HG03066 (cell line): ENCODE measurements around the gene RSL1D1.
"Not testable (repeated sequence)": the region's sequence is repeated elsewhere in the genome, so short reads cannot be mapped to it uniquely, and the experiment has no call there.

ENCODE experiments used
- ATAC-seq: cut with Tn5 transposase; IDR thresholded peaks from one replicate; pipeline ENCODE4 v1.9.1; 2021; ENCODE audit warnings: low read depth; ENCODE audit not compliant: unreplicated experiment

Gene RSL1D1

DNA sequence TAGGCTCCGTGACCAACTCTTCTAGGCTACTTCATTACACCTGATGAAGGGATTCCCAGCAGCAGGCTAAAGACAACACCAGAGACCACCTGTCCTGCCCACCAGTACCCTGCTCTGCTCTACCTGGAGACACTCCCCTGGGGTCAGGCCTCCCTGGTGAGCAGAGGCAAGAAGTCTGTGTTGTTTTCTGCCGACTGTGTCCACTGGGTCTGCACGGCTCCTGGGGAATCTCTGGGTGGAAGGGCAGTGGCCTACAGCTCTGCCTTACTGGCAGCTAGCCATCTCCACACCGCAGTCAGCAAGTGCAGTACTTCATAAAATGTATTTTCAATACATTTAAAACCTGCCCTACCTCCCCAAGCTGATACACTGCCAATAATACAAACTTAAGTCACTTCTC lies 6.8 kb downstream of the RSL1D1 start:
- no peak for ATAC-seq

DNA sequence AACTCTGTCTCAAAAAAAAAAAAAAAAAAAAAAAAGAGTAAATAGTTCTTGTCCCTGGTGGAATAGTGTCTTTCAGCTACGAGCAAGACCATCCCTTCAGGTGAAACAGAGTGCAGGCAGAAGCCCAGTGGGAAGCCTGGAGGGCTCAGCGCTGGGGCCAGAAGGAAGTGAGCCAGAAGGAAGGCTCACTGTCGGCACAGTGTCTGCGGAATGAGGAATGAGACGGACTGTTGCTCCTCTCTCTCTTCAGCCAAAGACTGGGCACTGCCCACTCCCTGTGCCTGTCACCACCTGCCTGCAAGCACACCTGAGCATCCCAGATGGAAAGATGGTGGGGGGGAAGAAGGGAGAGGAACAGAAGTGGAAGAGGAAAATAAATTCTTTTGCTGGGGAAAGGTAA lies 7.5 kb downstream of the RSL1D1 start:
- no peak for ATAC-seq

DNA sequence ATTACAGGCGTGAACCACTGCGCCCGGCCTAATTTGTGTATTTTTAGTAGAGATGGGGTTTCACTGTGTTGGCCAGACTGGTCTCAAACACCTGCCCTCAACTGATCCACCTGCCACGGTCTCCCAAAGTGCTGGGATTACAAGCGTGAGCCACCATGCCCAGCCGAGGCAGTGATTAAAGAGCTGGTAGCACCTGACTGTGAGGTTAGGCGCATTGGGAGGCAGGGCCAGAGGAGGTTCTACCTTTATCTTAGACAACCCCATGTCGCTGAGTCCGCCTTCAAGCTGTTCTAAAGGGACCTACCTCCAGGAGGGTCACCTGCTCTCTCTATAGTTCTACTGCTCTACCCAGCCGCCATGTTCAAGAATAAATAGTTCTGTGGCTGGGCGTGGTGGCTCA lies 8.1 kb downstream of the RSL1D1 start:
- no peak for ATAC-seq

DNA sequence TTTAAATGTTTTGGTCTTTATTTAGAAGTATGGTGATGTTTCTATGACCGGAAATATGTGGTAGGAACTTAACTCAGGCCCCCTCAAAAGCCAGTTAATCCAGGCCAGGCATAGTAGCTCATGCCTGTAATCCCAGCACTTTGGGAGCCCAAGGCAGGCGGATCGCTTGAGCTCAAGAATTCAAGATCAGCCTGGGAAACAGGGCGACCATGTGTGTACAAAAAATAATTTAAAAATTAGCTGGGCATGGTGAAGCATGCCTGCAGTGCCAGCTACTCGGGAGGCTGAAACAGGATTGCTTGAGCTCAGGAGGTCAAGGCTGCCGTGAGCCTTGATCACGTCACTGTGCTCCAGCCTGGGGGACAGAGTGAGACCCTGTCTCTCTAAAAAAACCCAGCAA lies 10.3 kb downstream of the RSL1D1 start:
- no peak for ATAC-seq

DNA sequence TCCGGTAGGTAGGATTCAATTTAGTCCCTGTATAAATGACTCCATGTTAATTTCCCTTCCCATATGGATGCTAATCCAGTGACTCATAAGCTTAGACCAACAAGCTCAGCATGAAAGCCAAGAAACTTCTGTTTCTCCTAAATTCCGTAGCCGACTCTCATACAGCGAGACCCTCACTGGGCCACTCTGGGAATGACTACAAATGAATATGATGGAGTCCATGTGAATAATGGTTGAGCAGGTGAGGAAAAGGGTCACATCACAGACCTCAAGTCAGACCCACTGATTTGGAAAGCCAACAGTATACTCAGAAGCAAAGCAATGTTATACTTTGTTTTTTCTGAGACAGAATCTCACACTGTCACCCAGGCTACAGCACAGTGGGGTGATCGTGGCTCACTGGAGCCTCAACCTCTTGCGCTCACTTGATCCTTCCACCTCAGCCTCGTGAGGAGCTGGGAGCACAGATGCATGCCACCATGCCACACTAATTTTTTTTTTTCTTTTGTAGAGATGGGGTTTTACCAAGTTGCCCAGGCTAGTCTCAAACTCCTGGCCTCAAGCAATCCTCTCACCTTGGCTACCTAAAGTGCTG lies 14.6 kb downstream of the RSL1D1 start:
- no peak for ATAC-seq

DNA sequence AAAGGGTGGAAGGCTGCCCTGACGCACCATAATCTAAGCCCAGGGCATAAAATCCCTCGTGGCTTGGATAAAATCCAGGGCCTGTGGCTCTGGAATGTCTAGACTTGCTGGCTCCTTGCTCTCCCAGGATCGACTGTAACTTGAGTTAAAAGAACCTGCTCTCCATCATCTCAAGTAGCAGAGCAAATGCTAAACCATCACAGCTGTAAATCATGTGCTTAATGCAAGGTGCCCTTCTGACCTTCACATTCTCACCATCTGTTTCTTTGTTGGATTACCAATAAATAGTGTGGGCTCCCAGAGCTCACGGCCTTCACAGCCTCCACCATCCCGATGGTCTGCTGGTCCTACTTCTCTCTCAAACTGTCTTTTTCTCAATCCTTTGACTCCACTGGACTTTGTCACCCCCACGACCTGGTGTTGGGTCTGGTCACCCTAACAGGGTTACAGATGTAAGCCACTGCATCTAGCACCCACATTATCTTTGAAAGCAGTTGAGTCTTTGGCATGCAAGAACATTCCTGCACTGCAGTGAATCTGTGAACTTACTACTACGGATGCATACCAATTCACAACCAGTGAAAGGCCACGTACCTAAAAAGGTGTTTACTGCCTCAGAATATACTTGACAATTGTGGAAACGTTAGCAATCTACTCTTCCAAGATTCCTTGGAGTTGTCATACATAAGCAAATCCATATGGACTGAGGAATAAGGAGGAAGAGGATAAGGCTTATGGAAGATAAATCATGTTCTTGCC lies 15.3 kb downstream of the RSL1D1 start:
- ATAC-seq, result no peak

DNA sequence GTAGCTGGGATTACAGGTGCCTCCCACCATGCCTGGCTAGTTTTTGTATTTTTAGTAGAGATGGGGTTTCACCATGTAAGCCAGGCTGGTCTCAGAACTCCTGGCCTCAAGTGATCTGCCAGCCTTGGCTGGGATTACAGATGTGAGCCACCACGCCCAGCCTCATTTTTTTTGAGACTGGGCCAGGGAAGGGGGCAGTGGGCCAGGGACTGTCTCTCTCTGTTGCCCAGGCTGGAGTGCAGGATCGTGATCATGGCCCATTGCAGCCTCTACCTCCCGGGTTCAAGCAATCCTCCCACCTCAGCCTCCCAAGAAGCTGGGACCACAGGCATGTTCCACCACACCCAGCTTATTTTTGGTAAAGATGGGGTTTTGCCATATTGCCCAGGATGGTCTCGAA lies 16.0 kb downstream of the RSL1D1 start:
- ATAC-seq, result no peak

DNA sequence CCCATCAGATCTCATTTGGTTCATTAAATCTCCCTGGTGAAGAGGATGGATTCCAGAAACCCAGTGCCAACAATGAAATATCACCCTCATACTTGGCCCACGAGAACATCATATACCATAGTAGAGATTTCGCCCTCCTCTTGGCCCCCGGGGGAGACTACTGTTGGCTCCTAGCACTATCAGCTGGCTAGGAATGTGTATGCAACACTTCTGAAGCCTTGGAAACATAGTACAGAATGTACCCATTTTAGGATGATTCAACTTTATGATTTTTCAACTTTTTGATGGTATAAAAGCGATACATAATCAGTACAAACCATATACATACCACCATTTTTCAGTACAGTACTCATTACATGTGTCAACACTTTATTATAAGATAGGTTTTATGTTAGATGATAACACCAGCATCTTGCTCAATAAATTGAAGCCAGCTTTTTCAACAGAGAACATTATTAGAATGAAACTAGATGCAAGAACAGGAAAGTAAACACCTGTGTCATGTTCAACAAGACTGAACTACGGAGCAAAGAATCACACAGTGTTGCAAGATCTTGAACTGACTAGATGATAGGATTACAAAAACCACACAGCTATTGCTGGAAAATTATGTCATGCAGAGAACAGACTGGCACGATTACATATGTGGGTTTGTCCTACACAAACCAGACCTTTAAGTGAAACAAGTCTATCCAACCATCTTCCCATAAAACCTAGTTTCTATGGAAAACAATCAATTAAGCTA lies 17.2 kb downstream of the RSL1D1 start:
- ATAC-seq, result no peak

DNA sequence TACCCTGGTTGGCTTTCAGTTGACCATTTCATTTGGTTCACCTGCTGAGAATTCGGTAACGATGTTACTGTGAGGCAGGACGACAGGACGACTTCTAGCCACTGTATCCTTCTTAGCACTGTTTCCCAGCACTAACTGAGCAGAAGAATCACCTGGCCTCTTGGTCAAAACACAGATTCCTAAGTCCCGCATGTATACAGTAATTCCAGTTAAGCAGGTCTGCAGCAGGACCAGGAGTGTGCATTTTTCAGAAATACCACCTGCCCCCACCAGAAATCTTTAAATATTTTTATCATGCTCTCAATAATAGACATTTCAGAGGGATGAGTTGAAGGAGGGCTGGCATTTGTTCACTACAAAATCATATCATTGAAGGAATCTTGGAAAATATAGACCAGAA lies 22.6 kb downstream of the RSL1D1 start:
- ATAC-seq, result no peak

DNA sequence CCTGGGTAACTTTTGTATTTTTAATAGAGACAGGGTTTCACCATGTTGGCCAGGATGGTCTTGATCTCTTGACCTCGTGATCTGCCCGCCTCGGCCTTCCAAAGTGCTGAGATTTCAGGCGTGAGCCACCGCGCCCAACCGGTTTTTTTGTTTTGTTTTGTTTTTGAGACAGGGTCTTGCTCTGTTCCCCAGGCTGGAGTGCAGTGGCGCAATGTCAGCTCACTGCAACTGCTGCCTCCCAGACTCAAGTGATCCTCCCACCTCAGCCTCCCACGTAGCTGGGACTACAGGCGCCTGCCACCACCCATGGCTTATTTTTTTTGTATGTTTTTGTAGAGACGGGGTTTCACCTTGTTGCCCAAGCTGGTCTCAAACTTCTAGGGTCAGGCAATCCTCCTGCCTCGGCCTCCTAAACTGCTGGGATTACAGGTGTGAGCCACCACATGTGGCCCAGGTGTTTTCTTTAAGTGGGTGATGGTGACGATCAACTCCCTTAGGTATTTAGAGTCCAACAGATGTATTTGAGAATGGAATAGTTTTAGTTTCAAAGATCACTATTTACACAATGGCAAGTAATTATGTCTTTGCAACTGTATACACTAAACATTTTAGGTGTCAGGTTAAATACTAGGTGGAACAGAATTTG lies 25.7 kb downstream of the RSL1D1 start:
- ATAC-seq, result not testable (repeated sequence)

DNA sequence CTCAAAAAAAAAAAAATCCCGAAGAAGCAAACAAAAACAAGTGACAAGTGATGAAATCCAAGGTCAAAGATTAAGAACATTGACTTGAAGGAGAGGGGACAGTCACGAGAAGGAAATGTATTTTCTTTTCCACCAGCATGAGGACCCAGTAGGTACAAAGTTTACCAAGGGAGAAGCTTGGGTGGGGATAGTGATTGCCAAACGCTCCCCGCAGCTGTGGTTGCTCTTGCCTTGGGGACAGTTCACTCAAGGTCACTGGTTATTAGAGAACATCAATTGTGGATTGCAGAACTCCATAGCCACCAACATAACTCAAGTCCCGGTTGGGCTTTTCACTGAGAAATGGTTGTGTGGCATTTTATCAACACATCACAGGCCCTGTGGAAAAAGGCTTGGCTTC lies 27.0 kb downstream of the RSL1D1 start:
- no peak for ATAC-seq

DNA sequence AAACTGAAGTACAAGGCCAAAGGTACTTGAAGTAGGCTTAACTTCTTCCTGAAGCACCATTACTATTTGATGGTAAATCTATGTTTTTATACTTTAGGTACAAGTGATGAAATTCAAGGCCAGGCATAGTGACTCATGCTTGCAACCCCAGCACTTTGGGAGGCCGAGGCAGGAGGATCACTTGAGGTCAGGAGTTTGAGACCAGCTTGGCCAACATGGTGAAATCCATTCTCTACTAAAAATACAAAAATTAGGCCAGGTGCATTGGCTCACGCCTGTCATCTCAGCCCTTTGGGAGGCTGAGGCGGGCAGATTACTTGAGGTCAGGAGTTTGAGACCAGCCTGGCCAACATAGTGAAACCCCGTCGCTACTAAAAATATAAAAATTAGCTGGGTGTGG lies 27.7 kb downstream of the RSL1D1 start:
- ATAC-seq, result not testable (repeated sequence)

DNA sequence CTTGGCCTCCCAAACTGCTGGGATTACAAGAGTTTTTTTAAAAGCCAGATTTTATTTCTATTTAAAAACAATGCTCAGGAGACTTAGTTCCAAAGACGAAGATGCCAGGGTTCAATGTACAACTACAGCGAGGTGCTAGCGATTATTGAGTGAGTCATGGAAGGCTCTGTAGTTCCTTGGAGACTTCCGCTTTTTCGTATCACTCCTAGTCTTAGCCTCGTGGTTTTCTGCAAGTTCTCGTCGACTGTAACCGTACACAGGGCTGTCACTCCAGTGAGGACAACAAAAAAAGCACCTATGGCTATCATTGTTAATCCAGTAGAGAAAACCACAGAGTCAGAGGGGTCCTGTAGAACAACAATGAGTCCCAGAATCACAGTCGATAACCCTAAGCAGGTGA lies 31.5 kb downstream of the RSL1D1 start:
- ATAC-seq, result no peak

DNA sequence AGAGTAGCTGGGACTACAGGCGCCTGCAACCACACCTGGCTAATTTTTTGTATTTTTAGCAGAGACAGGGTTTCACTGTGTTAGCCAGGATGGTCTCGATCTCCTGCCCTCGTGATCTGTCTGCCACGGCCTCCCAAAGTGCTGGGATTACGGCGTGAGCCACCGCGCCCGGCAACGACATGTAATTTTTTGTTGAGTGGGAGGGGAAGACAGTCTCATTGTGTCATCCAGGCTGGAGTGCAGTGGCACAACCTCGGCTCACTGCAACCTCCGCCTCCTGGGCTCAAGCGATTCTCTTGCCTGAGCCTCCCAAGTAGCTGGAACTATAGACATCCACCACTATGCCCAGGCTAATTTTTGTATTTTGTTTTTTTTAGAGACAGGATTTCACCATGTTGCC lies 32.4 kb downstream of the RSL1D1 start:
- ATAC-seq, result not testable (repeated sequence)

DNA sequence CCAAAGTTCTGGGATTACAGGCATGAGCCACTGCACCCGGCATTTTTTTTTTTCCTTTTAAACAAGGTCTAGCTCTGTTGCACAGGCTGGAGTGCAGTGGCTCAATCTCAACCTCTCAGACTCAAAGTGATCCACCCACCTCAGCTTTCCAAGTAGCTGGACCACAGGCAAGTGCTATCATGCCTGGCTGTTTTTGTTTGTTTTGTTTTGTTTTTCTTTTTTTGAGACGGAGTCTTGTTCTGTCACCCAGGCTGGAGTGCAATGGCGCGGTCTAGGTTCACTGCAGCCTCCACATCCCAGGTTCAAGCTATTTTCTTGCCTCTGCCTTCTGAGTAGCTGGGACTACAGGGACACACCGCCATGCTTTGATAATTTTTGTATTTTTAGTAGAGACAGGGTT lies 35.2 kb downstream of the RSL1D1 start:
- no peak for ATAC-seq

DNA sequence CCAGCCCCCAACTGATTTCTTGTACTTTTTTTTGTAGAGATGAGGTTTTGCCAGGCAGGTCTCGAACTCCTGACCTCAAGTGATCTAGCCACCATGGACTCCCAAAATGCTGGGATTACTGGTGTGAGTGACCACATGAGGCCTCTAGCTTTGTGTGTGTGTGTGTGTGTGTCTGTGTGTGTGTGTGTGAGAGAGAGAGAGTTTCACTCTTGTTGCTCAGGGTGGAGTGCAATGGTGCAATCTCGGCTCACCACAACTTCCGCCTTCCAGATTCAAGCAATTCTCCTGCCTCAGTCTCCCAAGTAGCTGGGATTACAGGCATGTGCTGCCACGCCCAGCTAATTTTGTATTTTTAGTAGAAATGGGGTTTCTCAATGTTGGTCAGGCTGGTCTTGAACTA lies 36.5 kb downstream of the RSL1D1 start:
- ATAC-seq, result not testable (repeated sequence)

DNA sequence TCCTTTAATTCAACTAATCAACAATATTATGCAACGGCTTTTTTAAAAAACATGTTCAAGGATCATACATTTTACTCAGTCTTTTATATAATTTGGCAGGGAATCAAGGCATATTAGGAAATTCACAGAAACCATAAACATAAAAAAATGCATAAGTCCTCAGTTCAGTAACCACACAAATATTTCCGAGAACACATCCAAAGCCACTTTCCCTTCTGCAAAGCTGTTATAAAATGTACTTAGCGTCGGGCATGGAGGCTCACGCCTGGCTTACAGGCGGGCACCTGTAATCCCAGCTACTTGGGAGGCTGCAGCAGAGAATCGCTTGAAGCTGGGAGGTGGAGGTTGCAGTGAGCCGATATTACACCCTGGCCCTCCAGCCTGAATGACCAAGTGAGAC lies 44.6 kb downstream of the RSL1D1 start:
- ATAC-seq, result no peak

DNA sequence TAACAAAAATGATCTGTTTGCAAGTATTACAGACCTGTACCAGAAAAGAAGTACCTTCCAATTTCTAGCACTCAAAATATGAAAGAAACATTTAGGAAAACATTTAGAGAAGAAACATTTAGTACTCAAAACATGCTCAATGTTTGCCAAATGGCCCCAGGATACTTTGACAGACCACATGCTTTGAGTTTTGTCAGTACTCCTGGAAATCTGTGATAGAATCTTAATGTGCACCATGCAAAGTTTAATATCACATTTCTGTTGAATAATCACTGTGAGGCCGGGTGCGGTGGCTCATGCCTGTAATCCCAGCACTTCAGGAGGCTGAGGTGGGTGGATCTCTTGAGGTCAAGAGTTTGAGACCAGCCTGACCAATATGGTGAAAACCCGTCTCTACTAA lies 45.8 kb downstream of the RSL1D1 start:
- ATAC-seq, result no peak

DNA sequence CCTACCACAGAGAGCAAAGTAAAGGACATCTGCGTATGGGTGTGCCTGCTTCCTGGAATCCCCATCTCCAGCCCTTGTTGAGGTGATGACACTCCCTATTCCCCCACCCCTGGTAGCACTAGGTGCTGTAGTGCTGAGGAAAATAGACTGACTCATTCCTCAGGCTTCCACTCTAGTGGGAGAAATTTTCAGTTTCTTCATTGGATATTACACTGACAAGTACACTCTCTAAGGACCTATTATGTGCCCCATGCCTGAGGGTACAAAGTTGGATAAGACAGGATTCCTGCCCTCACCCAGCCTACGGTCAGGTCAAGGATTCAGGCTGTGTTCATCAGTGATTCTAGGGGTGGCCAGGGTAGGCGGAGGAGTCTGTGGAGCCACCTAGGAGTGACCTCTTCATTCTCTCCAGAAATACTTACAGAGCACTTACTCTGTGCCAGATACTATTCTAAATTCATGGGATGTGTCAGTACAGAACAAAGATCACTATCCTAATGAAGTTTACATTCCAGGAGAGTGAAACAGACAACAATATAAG lies 49.8 kb downstream of the RSL1D1 start:
- no peak for ATAC-seq

DNA sequence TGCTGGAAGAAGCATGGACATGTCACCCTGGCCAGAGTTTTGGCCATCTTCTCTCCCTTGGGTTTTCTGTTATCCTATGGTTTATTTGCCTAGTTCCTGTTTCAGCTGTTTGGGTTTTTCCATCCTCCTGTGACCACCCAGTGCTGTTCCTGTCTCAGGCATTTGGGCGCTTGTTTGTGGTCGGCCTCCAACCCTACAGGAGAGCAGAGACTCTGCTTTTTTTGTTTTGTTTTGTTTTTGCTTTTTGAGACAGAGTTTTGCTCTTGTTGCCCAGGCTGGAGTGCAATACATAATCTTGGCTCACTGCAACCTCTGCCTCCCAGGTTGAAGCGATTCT lies 51.0 kb downstream of the RSL1D1 start:
- ATAC-seq, result no peak
